ENCODE results near the gene ATP8B4. TPM values are rescaled to one million over a fixed set of nuclear protein-coding genes. Genes with fewer than 3 reads are reported as not detected.

Gene ATP8B4
- total and polyA plus RNA-seq, 2 donors (not counting 3 experiments of a cell fraction or from before 2014, with no cell fraction given): not detected

- H3K4me1 ChIP-seq (ENCODE audit: control insufficient read depth, extremely low read depth, insufficient read depth, low read length): no peaks in the 10 kb centered on the region
- dilution Hi-C loops (cut with MboI; ENCODE audit: extremely low pct_ligation_motif_present, low sequenced_read_pairs) (no loop called here), intact Hi-C loops (cut with micrococcal nuclease) (no loop called here)
- no peaks in the 10 kb centered on the region for H4K20me1 ChIP-seq (replicated peaks; ENCODE audit: control insufficient read depth, extremely low read depth, insufficient read depth, low read length)
- no peak for FAIRE-seq
- TF ChIP-seq FOS (IDR thresholded peaks at IDR 0.05; ENCODE audit: borderline replicate concordance, insufficient read depth, low read length) (no peak), GATA2 (IDR thresholded peaks at IDR 0.05; ENCODE audit: insufficient read depth, insufficient read length, low read depth, low read length) (no peak), JUN (IDR thresholded peaks at IDR 0.05; ENCODE audit: borderline replicate concordance, insufficient read depth, insufficient read length, low read depth) (no peak)
- no peak overlapping the region for H3K4me2 ChIP-seq (ENCODE audit: insufficient read depth, low read length)
- no peak overlapping the region for H3K27ac ChIP-seq (ENCODE audit: insufficient read depth, low read depth, low read length)
- H3K9ac ChIP-seq (replicated peaks; ENCODE audit: extremely low read depth, insufficient read depth, low read length): no peak overlapping the region
- no TSS peak for BruUV-seq (replicated peaks)
- no peak overlapping the region for H3K4me3 ChIP-seq (replicated peaks in 1 of 3; ENCODE audit: insufficient read depth in 1 of 3, low read depth in 1 of 3, low read length in 3 of 3)
- ChIA-PET POLR2A (no interaction called here), CTCF (no interaction called here)
- no peaks in the 10 kb centered on the region for H3K36me3 ChIP-seq (ENCODE audit: control insufficient read depth in 2 of 2, extremely low read depth in 1 of 2, insufficient read depth in 2 of 2, low read length in 2 of 2)
- H3K9me1 ChIP-seq (replicated peaks; ENCODE audit: control insufficient read depth, extremely low read depth, insufficient read depth, low read length): no peaks in the 10 kb centered on the region
- no peak for DNase-seq (ENCODE audit: low read depth, low spot score)
- H3K9me3 ChIP-seq (replicated peaks; ENCODE audit: control insufficient read depth, insufficient read depth, low read length): no peaks in the 10 kb centered on the region
- no peaks in the 10 kb centered on the region for H3K27me3 ChIP-seq (ENCODE audit: control insufficient read depth in 2 of 2, insufficient read depth in 2 of 2, low read length in 2 of 2)
- no peak overlapping the region for H2AFZ ChIP-seq (ENCODE audit: low read depth, low read length)
- H3K79me2 ChIP-seq (ENCODE audit: control insufficient read depth, insufficient read depth, low read length): no peaks in the 10 kb centered on the region
Observed at GRCh38 chr15:49900006-49900902, 218.8 kb downstream of the ATP8B4 start.

- Histone ChIP-seq H2AFZ (ENCODE audit: low read depth, low read length) (no peak overlapping the region), H3K79me2 (ENCODE audit: control insufficient read depth, insufficient read depth, low read length) (no peaks in the 10 kb centered on the region), H3K36me3 (ENCODE audit: control insufficient read depth in 2 of 2, extremely low read depth in 1 of 2, insufficient read depth in 2 of 2, low read length in 2 of 2) (no peaks in the 10 kb centered on the region), H4K20me1 (replicated peaks; ENCODE audit: control insufficient read depth, extremely low read depth, insufficient read depth, low read length) (no peaks in the 10 kb centered on the region), H3K4me1 (ENCODE audit: control insufficient read depth, extremely low read depth, insufficient read depth, low read length) (no peaks in the 10 kb centered on the region), H3K27ac (ENCODE audit: insufficient read depth, low read depth, low read length) (no peak overlapping the region), H3K9ac (replicated peaks; ENCODE audit: extremely low read depth, insufficient read depth, low read length) (no peak overlapping the region), H3K9me3 (replicated peaks; ENCODE audit: control insufficient read depth, insufficient read depth, low read length) (no peaks in the 10 kb centered on the region), H3K27me3 (ENCODE audit: control insufficient read depth in 2 of 2, insufficient read depth in 2 of 2, low read length in 2 of 2) (no peaks in the 10 kb centered on the region), H3K9me1 (replicated peaks; ENCODE audit: control insufficient read depth, extremely low read depth, insufficient read depth, low read length) (no peaks in the 10 kb centered on the region), H3K4me2 (ENCODE audit: insufficient read depth, low read length) (no peak overlapping the region), H3K4me3 (replicated peaks in 1 of 3; ENCODE audit: insufficient read depth in 1 of 3, low read depth in 1 of 3, low read length in 3 of 3) (no peak overlapping the region)
- intact Hi-C loops (cut with micrococcal nuclease): no loop called here
- BruUV-seq (replicated peaks): no TSS peak
- ChIA-PET CTCF (no interaction called here), POLR2A (no interaction called here)
- no peak for TF ChIP-seq CTCF (IDR thresholded peaks at IDR 0.05; ENCODE audit: extremely low read depth in 1 of 2, insufficient read depth in 1 of 2, low read depth in 1 of 2, low read length in 2 of 2)
- TF ChIP-seq POLR2A (IDR thresholded peaks at IDR 0.05; ENCODE audit: low read depth, low read length): no peak
- TF ChIP-seq JUN (IDR thresholded peaks at IDR 0.05; ENCODE audit: borderline replicate concordance, insufficient read depth, insufficient read length, low read depth): no peak
- TF ChIP-seq MAX (IDR thresholded peaks at IDR 0.05; ENCODE audit: insufficient read depth, insufficient read length): no peak
- TF ChIP-seq FOS (IDR thresholded peaks at IDR 0.05; ENCODE audit: borderline replicate concordance, insufficient read depth, low read length): no peak
- no peak for TF ChIP-seq GATA2 (IDR thresholded peaks at IDR 0.05; ENCODE audit: insufficient read depth, insufficient read length, low read depth, low read length)
- TF ChIP-seq MYC (IDR thresholded peaks at IDR 0.05; ENCODE audit: low read depth, low read length): no peak
- no peak for TF ChIP-seq POLR2AphosphoS5 (IDR thresholded peaks at IDR 0.05; ENCODE audit: insufficient read depth, low read depth, low read length)
- no peak for TF ChIP-seq EZH2 (IDR thresholded peaks at IDR 0.05; ENCODE audit: borderline replicate concordance, low read depth, low read length, severe bottlenecking)
- DNase-seq (ENCODE audit: low read depth, low spot score): no peak
- dilution Hi-C loops (cut with MboI; ENCODE audit: extremely low pct_ligation_motif_present, low sequenced_read_pairs): no loop called here
- no peak for FAIRE-seq
Observed at GRCh38 chr15:49898575-49899283, 220.3 kb downstream of the ATP8B4 start.

Data from endothelial cell of umbilical vein (primary cell).